ENCODE data around the gene MYLK.
"Not testable (repeated sequence)": the region's sequence is repeated elsewhere in the genome, so short reads cannot be mapped to it uniquely, and the experiment has no call there.

The MYLK gene

DNA sequence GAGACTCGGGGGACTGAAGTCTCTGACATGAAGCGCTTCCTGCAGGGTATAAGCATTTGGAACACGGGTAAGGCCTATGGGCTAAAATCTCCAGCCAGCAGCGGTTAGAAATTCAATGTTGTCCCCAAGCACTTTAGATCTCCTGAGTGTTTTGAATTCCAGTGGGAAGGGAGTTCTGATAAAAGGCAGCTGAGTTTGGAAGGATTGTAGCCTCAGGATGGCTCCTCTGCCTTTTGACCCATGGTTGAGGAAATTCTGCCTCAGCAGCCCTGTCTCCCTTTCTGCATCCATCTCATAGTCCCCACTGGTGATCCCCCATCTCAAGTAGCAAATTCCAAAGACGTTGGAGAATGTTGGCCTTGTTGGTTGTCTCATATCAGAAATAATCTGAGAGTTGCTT lies 275.1 kb downstream of the MYLK start:
- no peak for DNase-seq (ENCODE audit: low read depth)
- TF ChIP-seq, protein P1, sequence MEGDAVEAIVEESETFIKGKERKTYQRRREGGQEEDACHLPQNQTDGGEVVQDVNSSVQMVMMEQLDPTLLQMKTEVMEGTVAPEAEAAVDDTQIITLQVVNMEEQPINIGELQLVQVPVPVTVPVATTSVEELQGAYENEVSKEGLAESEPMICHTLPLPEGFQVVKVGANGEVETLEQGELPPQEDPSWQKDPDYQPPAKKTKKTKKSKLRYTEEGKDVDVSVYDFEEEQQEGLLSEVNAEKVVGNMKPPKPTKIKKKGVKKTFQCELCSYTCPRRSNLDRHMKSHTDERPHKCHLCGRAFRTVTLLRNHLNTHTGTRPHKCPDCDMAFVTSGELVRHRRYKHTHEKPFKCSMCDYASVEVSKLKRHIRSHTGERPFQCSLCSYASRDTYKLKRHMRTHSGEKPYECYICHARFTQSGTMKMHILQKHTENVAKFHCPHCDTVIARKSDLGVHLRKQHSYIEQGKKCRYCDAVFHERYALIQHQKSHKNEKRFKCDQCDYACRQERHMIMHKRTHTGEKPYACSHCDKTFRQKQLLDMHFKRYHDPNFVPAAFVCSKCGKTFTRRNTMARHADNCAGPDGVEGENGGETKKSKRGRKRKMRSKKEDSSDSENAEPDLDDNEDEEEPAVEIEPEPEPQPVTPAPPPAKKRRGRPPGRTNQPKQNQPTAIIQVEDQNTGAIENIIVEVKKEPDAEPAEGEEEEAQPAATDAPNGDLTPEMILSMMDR (conservative IDR thresholded peaks at IDR 0.05; ENCODE audit: control insufficient read depth, insufficient read depth, low read depth, low read length): no peak
- H3K4me3 ChIP-seq (ENCODE audit: control insufficient read depth, low read depth, low read length): no peak overlapping the region

DNA sequence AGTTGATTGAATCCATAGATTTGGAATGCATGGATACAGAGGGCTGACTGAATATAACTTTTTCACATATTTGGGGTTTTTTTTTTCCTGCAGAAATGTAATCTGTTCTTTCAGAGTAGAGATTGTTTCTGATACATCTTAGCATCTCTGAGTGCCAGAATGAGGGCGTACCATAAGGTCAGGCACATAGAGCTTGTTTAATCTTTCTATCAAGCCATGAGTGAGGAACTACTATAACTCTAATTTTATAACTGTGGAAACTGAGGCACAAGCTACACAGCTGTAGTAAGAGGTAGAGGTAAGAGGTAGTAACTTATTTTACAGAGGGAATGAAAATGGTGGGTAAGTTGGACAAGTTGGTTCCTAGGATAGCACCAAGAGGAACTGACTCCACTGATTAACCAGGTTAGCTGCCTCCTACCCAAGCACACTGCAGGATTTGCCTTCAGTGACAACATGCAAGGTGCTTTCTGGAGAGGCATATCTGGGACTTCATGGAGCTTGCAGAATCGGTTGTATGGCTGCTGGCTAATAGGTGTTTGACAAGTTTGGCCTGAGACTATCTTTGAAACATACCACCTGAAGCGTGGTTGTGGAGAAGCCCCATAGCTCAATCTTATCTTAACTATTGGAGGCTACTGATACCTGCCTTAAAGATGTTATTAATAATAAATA lies 275.7 kb downstream of the MYLK start:
- H3K4me3 ChIP-seq (ENCODE audit: control insufficient read depth, low read depth, low read length): no peak overlapping the region
- TF ChIP-seq, protein P1 (conservative IDR thresholded peaks at IDR 0.05; ENCODE audit: control insufficient read depth, insufficient read depth, low read depth, low read length): no peak

DNA sequence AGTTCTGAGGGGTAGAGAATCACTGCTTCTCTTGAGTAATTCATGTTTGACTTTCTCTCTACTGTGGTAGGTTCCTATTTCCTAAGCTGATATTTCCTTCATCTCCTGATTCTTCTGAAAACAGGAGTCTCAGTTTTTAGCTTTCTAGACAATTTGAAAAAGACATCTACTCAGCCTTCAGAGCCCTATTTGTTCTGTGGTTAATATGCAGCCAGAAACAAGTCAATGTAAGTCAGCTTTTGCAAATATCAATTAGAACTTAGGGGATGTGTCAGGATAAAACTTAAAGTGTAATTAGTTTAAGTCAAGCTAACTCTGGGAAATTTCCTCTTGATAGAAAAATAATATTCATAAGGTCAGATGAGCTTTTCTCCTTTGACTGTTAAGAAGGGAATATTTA lies 277.6 kb downstream of the MYLK start:
- H3K4me3 ChIP-seq (ENCODE audit: control insufficient read depth, low read depth, low read length): no peak overlapping the region
- TF ChIP-seq, protein P1 (conservative IDR thresholded peaks at IDR 0.05; ENCODE audit: control insufficient read depth, insufficient read depth, low read depth, low read length): no peak

More for the DNA sequence above, 275.7 kb downstream of the MYLK start:
- DNase-seq (ENCODE audit: low read depth): no peak

DNA sequence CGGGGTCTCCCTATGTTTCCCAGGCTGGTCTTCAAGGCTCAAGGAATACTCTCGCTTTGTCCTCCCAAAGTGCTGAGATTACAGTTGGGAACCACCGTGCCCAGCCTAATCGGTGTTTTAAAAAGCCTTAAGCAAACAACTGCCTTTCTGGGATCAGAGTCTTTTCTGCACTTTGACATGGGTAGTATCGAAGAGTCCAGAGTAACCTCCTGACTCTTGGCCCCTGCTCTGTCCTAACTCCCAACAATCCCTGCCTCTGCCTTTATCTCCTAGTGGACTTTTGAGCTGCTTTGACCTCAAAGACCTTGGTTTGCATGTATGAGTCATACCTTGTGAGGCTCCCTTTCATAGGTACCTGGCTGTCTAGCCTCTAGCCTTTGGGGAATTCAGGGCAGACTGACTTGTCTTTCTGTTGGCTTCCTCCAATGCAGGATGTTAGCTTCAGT lies 278.3 kb downstream of the MYLK start:
- TF ChIP-seq, protein P1 (conservative IDR thresholded peaks at IDR 0.05; ENCODE audit: control insufficient read depth, insufficient read depth, low read depth, low read length): no peak
- DNase-seq (ENCODE audit: low read depth): peak; percentile 19
- H3K4me3 ChIP-seq (ENCODE audit: control insufficient read depth, low read depth, low read length): no peak overlapping the region

More for the DNA sequence above, 277.6 kb downstream of the MYLK start:
- no peak for DNase-seq (ENCODE audit: low read depth)

DNA sequence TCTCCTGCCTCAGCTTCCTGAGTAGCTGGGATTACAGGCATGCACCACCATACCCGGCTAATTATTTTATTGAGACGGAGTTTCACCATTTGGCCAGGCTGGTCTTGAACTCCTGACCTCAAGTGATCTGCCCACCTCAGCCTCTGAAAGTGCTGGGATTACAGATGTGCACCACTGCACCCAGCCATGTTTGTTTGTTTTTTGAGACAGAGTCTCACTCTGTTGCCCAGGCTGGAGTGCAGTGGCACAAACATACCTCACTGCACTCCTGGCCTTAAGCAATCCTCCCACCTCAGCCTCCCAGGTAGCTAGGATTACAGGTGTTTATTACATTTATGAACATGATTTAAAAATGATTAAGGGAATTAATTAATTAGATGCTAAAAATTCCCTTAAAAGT lies 281.0 kb downstream of the MYLK start:
- not testable (repeated sequence) for DNase-seq (ENCODE audit: low read depth); H3K4me3 ChIP-seq (ENCODE audit: control insufficient read depth, low read depth, low read length)

DNA sequence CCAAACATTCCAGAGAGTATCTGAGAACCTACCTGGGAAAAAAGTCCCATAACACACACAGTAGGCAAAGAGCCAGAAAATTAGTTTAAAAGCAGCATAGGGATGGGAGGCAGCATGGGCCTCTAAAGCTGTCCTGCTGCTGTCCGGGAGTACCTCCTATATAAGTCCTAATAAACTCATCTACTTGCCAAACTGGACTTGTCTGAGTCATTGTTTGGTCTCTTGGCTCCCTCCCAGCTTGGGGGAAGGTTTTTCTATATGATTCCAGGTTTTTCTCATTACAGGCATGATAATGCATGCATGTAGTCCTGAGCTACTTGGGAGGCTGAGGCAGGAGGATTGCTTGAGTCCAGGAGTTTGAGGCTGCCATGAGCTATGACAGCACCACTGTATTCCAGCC lies 281.8 kb downstream of the MYLK start:
- peak; percentile 94 for DNase-seq (ENCODE audit: low read depth)
- TF ChIP-seq, protein P1 (conservative IDR thresholded peaks at IDR 0.05; ENCODE audit: control insufficient read depth, insufficient read depth, low read depth, low read length): no peak

DNA sequence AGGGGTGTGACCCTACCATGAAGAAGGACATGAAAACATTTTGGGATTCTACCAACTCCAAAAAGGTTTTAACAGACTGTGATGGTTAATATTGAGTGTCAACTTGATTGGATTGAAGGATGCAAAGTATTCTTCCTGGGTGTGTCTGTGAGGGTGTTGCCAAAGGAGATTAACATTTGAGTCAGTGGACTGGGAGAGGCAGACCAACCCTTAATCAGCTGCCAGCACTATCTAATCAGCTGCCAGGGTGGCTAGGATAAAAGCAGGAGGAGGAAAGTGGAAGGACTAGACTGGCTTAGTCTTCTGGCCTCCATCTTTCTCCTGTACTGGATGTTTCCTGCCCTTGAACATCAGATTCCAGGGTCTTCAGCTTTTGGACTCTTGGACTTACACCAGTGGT lies 283.3 kb downstream of the MYLK start:
- not testable (repeated sequence) for DNase-seq (ENCODE audit: low read depth); H3K4me3 ChIP-seq (ENCODE audit: control insufficient read depth, low read depth, low read length)

More for the DNA sequence above, 281.8 kb downstream of the MYLK start:
- H3K4me3 ChIP-seq (ENCODE audit: control insufficient read depth, low read depth, low read length): no peak overlapping the region

DNA sequence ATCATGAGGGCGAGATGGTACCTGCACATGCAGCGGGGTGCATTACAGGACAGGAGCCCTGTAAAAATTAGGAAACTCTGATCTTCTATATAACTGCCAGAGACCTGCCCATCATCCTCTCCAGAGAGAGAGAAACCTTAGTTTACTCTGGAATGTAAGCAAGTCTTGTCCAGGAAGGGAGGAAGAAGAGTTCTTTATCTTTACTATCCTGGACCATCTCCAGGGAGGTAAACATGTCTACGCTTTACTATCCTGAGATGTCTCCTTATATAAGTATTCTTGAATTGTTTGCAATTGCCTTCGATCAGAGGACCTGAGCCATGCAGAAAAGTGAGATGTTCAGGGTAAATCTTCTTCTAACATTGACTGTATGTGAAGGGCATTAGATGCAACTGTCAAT lies 286.6 kb downstream of the MYLK start:
- TF ChIP-seq, protein P1 (conservative IDR thresholded peaks at IDR 0.05; ENCODE audit: control insufficient read depth, insufficient read depth, low read depth, low read length): no peak
- DNase-seq (ENCODE audit: low read depth): no peak

More for the DNA sequence above, 286.6 kb downstream of the MYLK start:
- H3K4me3 ChIP-seq (ENCODE audit: control insufficient read depth, low read depth, low read length): no peak overlapping the region

Data from fibroblast of mammary gland (primary cell).